ENCODE measurements around the gene MAP10.

MAP10 gene

DNA sequence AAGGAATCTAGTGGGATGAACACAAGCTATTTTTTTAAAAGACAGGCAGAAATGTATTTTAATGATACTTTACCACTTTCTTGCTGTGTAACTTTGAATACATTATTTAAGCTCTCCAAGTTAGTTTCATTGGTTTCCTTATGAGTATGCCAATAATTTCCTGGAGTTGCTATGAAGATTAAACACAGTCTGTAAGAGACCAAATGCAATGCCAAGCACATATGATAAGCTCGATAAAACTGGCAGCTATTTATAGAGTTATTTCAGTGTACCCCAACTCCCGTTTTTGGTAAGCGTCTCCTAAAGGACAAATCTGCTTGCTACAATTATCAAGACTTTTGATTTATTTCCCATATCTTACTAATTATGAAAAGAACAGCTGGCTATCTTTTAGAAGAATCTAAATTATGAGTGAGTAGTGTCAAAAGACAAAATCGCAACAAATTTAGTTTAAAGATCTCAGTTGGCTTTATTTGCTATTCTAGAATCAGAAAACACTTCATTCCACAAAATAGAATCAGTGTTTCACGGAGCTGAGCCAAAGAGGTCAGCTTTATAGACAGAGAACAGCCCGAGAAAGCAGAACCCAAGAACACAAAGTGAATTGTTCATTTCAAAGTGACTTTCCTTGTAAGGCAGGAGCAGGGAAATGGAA, 7.2 kb upstream of the MAP10 start:
- DNase-seq = no peak

DNA sequence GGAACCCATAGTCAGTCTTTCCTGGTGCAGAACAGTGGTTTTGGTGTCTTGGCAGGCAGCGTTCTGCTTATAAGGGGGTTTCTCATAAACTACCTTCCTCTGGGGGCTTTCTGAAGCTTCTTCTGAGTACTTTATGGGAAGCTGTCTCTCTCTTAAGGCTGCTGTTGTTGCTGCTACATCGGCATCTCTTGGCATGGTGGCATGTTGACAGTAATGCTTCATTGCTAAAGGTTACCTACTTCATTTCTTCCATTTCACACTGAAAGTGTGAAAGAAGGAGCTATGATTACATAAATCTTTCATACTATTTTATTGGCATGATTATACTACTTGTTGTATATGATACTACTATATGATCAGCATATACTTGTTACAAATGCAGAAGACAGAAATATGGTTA, 6.3 kb upstream of the MAP10 start:
- DNase-seq = no peak

DNA sequence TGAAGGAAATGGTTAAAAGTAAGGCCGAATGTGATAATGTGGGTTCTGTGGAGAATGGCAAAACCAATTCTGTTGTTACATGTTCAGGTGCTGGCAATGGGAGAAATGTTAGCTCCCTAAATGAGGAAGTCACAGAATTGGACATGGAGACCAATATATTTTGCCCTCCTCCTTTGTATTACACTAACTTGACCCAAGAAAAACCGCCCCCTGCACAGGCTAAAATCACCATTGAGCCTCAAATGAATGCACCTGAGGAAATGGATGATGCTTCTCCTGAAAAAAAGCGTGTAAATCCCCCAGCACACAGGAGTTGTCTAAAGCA, 932 bp downstream of the MAP10 start:
- DNase-seq = no peak

DNA sequence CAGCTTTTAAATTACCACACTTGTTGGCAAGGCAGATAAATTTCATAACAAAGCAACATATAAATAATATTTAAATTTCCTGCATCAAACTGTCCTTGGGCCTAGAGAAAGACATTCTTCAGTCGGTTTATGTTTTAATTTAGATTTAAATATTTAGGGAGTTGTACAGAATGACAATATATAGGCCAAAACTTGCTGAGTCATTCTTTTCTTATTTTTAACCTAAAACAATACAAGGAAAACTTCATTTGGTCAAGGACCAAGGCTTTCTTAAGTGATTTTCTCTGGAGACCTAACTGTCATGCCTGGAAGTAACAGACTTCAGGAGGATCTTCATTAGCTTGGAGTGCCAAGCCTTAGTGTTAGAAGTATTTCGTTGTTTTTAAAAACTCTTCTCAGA, 5.6 kb downstream of the MAP10 start:
- DNase-seq = no peak

DNA sequence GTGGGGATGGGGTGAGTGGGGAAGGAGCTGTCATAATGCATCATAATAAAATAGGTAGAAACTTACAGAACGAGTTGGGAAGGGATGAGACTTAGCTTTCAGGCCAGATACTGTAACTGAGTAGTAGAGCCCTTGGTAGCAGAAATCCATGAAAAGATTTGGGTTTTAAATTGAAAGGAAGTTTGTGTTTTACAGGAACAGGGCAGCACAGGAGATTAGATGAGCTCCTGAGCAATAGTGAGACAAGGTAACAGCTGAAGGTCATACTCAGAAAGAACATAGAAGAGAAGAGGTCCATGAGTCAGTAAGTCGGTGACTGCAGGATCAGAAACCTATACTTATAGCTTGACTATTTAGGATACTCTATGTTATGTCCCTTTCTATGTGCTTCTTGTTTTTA, 7.3 kb downstream of the MAP10 start:
- DNase-seq = no peak

DNA sequence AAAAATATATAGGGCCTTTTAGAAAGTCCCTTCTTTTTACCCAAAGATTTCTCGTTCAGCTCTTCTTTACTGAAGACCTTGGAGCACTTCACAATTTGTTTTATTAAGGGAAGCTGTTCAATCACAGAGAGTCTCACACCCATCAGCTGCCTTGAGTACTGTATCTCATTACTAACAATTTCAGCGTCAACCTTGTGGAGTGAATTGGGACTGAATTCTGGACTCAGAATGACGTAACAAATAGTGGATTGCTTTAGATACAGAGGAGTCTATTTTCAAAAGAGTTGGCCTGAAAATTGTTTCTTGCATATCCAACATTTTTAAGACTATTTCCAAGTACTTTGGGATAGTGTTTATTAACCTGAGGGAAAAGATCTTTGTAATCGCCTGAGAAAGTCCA, 7.9 kb downstream of the MAP10 start:
- DNase-seq = no peak

DNA sequence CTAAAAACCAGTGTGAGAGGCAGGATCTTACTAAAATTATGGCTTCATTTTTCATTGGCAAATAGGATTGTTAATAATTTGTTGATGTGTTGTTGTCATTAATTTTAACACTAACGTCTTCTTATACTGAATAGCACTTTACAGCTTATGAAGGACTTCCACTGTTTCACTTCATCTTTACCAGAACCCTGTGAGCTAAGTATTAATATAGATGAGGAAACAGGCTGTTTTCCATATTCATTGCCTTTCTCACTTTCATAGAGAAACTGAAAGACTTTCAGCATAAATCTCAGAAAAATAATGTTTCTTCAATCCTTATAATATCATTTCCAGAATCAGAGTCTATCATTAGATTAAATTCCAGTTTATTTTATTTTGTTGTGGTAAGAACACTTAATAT, 8.5 kb downstream of the MAP10 start:
- DNase-seq = no peak

DNA sequence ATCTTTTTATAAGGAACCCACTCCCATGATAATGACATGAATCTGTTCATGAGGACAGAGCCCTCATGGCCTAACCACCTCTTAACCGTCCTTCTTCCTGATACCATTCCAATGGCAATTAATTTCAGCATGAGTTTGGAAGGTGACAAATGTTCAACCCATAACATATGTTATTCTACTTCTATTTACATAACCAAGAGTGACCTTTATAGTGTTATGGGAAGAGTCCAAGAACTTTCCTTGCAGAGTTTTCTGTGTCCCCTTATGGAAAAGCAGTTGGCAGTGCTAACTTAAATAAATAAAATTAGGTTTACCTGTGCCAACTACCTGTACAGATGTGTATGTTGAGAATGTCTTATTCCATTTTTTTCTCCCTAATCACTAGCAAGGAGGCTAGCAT, 11.1 kb downstream of the MAP10 start:
- no peak for DNase-seq

DNA sequence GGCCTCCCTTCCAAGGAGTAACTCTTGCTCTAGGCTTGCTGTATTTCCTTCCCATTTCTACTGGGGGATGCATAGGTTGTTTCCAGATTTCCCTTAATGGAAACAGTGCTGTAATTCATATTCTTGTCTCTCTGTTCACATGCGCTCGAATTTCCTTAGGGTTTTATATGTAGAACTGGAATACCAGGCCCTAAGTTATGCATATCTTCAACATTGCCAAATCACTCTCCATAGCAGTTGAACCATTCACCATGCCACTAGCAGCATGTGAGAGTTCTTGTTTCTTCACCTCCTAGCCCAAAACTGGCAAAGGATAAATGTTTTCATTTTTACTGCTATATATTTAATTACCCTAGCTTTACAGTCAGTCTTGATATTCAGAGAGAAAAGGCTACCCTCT, 12.8 kb downstream of the MAP10 start:
- no peak for DNase-seq

DNA sequence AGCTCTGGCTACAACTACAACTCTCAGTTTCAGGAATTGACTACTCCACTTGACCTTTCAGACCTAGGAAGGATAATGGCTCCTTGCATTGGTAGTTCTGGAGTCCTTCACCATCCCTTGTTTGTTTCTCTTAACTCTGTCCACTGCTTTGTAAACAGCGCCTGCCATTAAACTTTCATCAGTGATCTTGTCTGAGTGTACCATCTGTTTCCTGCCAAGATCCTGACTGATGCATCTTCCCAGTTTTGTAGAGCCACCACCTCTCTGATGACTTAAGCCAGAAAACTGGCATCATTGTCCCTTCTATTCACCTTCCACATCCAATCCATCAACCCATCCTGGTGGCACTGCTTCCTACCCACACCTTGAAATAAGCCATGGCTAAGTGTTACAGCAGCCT, 15.2 kb downstream of the MAP10 start:
- DNase-seq = no peak

DNA sequence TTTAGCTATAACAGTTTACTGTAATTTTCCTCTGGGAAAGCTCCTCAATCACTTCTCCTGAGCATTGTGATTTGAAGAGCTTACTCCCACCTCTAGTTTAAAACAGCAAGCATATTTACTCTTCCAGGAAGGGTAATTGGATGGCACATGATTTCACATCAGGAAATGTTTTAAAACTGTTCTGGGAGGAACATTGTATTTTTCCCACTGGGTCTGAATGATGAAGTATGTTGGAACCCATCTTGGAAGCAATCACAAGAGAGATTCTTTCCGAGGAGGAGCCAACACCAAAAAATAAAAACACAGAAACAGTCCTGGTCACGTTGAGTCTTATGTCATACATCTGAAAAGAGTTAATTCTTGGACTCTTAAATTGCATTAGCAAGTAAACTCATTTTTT, 17.3 kb downstream of the MAP10 start:
- DNase-seq = no peak

DNA sequence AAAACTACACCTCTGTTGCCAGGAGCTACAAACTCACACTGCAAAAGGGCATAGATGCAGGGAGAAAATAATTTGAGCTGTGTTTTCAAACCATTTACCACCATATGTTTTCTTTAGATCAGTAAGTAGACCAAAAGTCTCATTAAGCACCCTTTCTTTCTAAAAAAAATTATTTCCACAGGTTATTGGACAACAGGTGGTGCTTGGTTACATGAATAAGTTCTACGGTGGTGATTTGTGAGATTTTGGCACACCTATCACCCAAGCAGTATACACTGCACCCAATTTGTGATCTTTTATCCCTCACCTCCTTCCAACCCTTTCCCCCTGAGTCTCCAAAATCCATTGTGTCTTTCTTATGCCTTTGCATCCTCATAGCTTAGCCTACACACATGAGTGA, 21.1 kb downstream of the MAP10 start:
- DNase-seq = no peak

DNA sequence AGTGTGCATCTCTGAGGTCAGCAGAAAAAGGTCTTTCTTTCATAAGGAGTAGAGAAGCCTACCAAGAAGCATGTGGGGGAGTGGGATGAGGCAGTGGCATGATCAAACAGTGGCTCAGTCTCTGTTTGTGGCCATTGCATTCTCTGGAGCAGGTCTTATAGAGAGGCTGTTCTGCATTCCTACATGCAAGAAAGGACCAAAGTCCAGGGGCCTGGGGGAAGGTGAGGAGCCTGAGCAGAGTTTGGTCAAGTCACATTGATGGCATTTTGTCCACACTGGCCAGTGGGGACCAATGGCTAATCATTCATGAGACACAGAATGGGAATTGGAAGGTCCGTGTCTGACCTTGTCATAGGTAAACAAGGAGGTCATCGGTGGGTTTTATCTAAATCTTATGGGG, 25.4 kb downstream of the MAP10 start:
- no peak for DNase-seq

DNA sequence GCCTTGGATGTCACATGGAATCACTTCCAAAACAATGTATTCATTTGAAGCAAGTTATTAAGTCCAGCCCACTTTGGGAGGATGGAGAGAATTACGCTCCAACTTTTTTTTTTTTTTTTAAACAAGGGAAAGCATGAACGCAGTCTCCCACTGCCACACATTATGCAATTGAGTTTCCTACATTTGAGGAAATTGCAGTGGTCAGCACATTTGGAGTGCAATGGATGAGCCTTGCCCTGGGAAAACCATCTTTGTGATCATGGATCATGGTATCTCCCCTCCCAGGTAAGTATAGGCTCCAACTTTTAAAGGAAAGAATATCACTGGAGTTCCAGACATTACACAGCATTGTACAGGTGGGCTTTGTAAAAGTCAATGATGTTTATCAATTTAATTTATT, 26.7 kb downstream of the MAP10 start:
- DNase-seq = no peak

DNA sequence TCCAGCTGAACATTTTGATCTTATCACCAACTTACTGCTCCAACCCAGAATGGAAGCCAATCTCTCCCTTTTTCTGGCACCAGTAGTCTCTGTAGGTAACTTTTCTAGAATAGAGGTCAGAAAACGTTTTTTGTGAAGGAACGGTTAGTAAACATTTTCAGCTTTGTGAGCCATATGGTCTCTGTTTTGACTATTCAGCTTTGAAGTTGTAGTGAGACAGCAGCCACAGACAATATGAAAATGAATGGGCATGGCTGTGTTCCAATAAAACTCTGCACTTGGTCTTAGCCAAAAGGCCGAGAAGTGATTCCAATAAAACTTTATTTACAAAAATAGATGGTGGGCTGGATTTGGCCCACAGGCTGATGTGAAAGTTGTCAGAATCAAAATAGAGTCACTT, 28.9 kb downstream of the MAP10 start:
- DNase-seq = no peak

DNA sequence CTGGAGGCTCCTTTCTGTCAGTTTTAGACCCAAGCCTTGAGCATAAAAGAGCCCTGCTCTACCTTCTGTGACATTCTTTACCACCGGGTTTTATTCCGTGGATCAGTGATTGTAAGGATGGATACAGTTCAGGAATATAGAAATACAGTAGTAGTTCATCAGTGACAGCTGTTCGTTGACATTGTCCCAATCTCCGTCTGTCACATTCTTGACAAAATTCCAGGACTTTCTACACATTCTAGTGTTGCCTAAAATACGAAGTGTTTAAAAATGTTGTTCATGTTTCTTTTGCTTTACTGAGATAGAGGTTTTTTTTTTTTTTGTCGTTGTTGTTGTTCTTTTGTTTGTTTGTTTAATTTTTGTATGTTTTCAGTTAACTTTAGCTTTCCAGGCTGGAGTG, 29.9 kb downstream of the MAP10 start:
- no peak for DNase-seq

DNA sequence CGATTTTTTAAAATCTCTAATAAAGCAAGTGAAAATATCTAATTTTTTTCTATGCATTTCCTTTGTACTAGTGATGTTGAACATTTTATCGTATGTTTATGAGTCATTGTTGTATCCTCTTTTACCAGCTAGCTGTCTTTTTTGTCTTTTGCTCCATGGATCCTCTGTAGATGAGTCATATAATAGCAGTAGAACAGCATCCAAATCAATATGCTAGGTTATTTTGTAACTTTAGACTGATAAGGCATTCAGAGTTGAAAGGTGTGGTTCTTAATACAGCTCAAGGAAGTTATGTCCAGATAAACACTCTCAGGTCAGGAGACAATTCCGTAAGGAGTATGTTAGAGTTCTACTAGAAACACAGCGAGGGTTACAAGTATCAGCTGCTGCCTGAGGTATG, 31.9 kb downstream of the MAP10 start:
- no peak for DNase-seq

DNA sequence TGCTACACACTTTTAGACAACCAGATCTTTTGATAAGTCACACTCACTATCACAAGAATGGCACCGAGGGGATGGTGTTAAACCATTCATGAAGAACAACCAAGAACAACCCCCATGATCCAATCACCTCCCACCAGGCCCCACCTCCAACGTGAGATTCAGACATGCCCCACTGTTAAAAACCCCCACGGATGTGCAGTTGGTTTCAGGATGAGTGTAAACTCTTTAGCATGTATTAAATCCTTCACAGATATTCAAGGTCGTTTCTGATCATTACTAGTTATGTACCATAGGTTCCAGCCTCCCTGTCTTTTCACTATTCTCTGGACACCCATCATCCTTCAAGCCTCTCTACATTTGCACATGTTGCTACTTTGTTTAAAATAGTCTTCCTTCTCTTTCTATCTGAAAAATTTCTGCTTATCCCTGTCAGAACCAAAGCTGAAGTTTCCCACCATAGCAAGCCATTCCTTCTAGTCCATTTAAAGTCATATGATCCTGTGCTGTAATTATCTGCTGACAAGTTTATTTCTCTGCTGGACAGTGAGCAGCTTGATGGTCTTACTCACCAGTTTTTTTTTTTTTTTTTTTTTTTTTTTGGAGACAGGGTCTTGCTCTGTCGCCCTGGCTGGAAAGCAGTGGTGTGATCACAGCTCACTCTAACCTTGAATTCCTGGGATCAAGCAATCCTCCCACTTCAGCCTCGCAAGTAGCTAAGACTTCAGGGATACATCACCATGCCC, 36.8 kb downstream of the MAP10 start:
- DNase-seq = no peak

DNA sequence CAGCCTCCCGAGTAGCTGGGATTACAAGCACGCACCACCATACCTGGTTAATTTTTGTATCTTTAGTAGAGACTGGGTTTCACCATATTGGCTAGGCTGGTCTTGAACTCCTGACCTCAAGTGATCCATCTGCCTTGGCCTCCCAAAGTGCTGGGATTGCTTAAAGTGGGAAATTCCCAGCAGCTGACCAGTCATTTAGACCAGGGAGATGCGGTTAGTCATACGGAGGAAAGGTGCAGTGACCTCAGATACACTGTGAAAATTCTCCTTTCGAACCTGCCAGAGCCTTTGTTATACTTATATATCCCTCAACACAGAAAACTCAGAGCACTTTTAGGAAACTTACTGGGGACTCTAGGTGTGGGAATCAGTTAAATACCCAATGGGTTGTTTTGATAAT, 39.6 kb downstream of the MAP10 start:
- no peak for DNase-seq

DNA sequence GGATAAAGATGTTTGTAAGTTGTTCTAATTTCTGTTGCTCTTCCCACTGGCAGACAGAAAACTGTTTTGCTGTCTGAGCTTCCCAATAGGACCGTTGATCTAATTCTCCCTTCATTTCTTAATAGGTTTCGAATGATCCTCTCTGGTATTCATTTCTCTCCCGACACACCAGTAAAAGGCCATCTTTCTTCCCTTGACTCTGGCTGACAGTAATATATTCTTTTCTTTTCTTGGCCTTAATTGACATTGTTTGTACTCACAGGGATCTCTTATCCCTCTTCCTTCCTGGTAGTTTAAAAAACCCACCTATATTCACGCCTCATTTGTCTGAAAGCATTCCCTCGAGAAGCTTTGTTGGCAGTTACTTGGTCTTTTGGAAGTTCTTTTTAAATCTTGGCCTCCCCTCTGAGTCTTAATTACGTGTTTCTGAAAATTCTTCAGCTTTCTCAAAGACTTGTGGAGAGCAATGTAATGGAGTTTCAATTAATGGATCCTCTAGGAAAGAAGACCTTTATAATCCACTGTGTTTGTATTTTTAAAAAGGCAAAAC, 40.3 kb downstream of the MAP10 start:
- DNase-seq = no peak

DNA sequence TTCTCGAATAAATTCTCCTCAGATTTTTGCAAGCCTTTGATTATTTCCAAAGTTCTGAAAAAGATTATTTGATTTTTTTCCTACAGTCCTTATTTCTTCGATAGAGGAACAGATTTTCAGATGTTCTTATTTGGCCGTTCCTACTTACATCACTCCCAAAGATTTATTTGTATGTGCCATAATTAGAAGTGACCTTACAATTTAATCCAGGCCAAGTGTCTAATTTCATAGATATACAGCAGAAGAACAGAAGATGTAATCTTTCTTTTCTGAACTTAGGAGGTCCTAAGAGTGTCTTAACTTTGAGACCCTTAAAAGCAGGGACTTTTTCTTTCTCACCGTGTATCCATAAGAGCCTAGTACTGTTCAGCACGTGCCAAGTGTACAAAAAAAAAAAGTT, 46.3 kb downstream of the MAP10 start:
- DNase-seq = no peak

DNA sequence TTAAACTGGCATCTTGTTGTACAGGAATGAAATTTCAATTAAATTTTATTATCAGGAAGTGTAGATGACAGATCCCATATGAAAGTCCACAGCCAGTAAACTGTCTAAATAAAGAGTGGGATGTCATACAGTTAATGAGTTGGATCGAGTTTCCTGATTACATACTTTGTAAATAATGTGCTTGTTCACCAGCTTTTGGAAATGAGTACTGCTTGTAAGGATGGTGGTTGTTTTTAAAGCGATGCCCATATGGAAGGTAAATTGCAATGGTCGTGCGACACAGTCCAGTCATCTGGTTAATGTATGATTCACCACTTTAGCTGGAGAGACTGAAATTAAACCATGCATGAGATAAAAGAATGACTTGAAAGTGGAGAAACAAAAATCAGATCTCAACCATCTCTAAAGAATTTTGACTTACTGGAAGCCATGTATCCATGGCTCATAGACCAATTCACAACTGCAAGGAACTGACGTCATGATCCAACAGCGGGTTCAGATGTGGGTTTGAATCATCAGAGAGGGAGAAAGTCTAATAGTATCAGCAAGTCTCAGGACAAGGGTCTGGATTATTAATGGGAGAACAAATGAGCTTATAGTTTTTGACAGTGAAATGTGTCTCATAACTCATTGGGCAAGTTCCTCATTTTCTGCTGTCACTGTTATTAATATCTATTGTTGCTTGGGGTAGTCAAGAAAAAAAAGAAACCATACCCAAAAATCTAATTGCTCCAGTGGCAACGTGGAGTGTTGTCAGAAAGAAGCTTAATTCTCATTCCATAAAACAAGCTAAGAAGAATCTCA, 49.0 kb downstream of the MAP10 start:
- DNase-seq = no peak

DNA sequence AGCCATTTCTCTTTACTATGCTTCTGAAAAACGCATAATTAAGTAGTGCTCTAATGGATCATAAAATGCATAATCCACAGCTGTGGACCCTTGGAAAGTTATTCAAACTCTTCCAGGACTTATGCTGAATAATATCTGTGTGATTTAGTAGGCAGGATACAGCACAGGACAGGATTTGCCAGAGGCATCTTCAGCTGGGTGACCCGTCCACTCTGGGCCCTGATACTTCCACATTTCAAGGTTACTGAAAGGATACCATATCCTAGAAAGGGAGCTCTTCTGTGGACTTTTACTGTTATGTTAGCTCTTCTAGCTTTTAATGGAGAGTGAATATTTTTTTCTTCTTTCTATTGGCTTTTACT, 49.6 kb downstream of the MAP10 start:
- no peak for DNase-seq

DNA sequence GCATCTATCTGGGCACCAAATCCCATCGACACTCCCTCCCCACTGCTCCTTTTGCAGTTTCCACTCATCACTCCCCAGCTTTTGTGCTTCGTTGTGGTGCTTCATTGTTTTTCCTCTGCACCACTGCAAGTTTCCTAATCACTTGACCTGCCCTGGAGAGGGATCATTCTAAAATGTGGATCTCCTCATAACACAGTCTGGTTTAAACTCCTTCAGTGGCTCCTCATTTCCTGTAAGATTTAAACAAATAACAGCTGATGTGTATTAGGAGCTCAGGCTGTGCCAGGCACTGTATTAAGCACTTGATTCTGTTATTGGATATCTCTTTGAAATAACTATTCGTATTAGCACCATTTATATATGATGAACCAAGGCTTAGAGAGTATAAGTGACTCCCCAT, 51.3 kb downstream of the MAP10 start:
- DNase-seq = no peak
